HG03103 (cell line): ENCODE measurements around the gene ARHGAP26.
"Not testable (repeated sequence)": the region's sequence is repeated elsewhere in the genome, so short reads cannot be mapped to it uniquely, and the experiment has no call there.

Experiments
- ATAC-seq: cut with Tn5 transposase; IDR thresholded peaks from one replicate; pipeline ENCODE4 v1.9.1; 2021; ENCODE audit warnings: low read depth; ENCODE audit not compliant: unreplicated experiment

Gene ARHGAP26

DNA sequence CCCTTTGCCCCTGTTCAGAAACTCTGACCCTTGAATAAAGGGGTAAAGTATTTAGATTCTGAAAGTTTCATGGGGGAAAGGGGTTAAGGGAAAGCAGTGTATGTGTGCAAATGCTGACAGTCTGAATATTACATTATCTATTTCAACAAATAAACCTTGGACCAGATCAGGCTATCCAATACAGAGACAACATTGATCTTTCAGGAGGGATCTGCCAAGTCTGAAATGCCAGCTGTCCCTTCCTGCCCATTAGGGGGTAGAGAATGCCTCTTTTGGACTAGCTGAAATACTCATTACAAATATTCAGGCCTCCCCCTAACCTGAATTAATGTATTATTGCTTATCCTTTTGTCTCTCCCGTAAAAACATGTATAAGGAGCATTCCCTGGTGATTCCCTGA, 413.8 kb downstream of the ARHGAP26 start:
- ATAC-seq: no peak

DNA sequence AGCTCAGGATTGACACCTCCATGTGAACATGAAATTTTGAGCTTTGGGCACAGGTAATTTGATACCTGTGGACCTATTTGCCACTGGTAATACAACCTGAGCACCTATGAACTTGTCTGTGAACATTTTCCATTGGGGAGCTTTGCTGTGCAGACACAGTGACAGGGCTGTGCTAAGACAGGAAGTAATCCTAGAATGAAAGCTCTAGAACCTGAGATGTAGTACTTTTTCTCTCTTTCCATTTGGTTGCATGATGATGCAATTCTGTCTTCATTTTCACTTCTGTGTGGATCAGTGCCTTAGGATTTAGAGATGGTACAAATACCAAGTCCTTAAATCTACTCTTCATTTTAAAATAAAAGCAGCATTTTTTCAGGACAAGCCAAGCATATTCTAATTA, 416.4 kb downstream of the ARHGAP26 start:
- no peak for ATAC-seq

DNA sequence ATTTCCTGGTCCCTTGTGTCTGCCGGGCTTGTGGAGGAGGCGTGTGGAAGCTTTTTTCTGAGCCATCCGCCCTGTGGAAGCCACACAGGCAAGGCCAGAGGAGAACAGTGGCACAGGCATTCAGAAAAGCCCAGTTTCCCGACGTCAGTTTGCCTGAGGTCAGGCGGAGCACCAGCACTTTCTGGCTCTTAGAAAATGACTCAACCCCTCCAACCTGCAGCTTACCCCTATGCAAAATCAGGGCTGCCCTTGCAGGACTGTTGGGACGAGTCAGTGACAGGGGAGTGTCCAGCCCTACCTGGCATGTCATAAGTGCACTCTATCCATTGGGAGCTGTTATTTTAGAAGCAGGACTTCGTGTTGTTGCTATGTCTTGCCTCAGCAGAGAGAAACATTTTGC, 417.3 kb downstream of the ARHGAP26 start:
- no peak for ATAC-seq

DNA sequence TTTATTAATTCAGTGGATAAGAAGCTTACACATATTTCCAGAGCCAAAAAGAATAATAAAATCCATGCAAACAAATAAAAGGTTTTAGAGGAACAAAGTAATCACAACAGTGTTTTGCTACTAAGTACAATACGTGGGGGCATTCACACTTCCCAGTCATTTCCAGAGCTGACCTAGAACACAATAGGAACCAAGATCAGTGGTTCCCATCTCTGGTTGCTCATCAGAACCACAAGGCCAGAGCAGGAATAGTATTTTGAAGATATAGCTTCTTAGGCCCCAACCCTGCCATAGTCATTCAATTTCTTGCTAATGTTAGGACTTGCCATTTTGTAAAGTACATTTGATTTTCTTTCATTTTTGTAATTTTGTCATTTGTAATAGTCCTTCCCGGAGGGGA, 417.9 kb downstream of the ARHGAP26 start:
- no peak for ATAC-seq

GRCh38 chr5:143188692-143189091, 418.5 kb downstream of the ARHGAP26 start:
- ATAC-seq: no peak

GRCh38 chr5:143190260-143190810, 420.2 kb downstream of the ARHGAP26 start:
- ATAC-seq: no peak

DNA sequence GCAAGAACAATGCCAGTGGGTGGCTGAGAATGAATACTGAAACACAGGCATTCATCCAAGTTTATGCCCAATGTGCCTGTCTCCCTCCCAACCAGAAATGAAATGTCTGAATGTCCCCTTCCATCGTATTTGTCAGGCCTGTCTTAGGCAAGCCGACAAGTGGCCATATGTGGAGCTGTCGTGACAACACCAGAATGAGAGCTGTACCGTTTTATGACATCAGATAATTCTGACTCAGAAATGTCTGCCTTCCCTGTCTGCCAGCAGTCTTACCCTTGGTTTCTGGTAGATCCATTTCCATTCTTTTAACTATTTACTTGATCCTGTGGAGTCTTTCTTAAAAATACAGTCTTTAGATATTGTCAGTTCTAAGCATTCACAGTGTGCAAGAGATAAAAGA, 421.5 kb downstream of the ARHGAP26 start:
- no peak for ATAC-seq

DNA sequence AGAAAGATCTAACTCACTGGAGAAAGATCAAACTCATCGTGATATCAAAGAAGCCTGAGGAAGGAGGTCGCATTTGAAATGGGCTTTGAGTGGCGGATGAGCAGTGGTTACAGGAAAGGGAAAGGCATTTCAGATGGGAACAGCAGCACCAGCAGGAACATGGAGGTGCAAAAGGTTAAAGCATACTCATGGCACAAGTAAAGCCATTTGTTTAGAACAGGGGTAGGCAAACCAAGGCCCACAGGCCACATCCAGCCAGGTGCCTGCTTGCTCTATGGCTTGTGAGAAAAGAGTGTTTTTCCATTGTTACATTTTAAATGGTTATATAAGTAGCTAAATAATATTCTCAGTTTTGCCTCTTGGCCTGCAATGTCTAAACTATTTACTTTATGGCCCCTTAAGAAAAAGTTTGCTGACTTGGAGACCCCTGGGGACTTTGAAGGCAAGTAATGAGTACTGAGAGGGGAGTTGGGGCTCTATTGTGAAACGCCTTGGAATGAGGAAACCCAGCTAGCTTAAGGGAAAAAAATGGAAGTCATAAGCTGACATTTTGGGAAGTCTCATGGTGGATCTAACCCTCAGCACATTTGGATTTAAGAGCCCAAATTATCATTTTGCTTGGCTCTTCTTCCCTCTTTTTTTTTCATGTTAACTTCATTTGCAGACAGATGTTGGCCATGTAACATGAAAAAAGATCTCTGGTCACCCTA, 422.2 kb downstream of the ARHGAP26 start:
- ATAC-seq: no peak

DNA sequence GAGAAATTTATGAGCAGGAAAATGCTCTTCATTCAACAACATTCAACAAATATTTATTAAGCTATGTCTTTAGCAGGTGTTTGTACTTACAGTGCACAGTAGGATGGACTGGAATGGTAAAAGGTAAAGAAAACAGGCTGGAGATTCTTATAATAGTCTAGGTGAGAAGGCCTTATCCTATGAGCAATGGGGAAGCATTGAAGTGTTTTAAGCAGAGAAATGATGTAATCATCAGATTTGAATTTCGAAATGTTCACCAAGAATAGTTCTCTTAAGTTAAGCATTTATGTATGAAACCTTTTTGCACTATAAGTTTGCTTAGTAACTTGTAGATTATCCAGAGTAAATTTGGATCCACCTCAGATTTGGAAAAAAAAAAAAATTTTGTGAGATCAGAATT, 424.0 kb downstream of the ARHGAP26 start:
- no peak for ATAC-seq

DNA sequence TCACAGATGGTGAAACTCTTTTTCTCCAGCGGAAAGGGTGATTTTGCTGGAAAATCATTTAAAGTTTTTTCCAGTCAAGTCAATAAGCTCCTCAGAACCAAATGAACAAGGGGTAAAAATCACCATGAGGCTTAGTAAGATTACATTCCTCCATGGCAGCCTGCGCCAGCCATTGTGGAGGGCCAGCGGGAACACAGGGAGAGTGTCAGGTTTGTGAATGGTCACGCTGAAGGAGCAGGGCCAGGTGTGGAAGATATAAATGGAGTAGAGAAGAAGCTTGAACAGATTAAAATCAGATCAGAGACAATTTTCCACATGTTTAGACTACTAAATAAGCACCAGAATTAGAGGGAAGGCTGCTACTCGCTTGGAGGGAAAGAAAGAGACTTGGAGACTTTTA, 424.5 kb downstream of the ARHGAP26 start:
- no peak for ATAC-seq

DNA sequence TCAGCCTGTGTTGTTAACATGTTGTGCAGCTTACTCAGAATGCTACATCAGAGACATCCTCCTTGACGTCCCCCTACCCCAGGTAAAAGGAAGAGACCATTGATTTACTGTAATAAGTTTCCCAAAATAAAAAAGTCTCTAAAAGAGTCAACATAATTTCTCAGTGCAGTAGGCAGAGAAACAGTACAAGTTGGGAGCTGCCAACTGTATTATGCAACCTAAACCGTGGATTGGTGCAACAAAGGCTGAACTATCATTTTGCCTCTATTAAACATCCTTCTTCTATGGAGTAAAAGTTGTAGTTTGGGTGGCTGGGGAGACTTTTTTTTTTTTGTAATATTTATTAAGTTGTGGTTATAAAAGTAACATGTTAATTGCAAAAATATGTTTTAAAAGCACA, 425.3 kb downstream of the ARHGAP26 start:
- ATAC-seq: no peak

- no peak for ATAC-seq
Measured at GRCh38 chr5:143196601-143197259, 426.6 kb downstream of the ARHGAP26 start.

GRCh38 chr5:143197260-143197656, 427.1 kb downstream of the ARHGAP26 start:
- no peak for ATAC-seq

DNA sequence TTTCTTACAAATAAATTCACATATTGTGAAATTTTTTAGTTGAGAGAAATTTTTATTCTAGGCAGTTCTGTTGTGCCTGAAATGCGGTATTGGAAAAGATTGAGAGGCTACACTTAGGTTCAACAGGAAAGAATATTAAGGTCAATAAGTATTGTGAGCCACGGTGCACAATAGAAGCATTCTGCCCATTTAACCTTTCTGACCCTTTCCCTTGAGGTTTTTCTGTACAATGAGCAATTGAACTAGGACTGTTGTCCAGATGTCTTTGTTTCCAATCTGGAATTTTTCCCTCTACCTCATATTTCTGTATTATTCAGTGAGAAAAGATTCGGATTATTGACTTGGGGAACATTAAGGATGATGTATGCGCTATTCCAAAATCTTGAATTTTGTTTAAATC, 428.2 kb downstream of the ARHGAP26 start:
- no peak for ATAC-seq

GRCh38 chr5:143199161-143199560, 429.0 kb downstream of the ARHGAP26 start:
- no peak for ATAC-seq

DNA sequence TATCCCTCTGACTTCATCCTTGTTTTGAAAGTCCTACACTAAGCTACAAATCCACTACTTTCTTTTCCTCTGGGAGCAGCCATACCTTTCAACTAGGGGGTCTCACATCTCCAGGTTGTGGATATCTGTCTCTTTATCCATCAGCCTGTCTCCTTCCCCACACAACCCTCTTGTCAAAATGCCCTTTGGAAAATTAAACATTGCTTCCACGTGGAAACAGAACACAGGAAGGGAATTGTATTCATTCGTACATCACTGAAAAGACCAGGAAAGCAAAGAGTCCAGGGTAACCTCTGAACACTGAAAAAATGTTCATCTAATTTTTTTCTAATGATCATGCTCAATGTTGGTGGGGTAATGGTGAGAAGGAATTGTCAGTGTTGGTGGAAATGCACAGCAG, 429.7 kb downstream of the ARHGAP26 start:
- no peak for ATAC-seq

- ATAC-seq: no peak
Measured at GRCh38 chr5:143200781-143201398, 430.7 kb downstream of the ARHGAP26 start.

GRCh38 chr5:143201589-143201988, 431.4 kb downstream of the ARHGAP26 start:
- ATAC-seq: no peak

- ATAC-seq: not testable (repeated sequence)
Measured at GRCh38 chr5:143203301-143203956, 433.3 kb downstream of the ARHGAP26 start.

GRCh38 chr5:143204474-143205246, 434.5 kb downstream of the ARHGAP26 start:
- no peak for ATAC-seq
